Mammary epithelial cell (primary cell): ENCODE data around the gene STK11IP.

ENCODE experiments used
- EZH2 ChIP-seq: IDR thresholded peaks from 2 replicates; pipeline ENCODE4 v1.6.1; 2012; ENCODE audit warnings: low read length, inconsistent platforms, borderline replicate concordance
- TF ChIP-seq, protein P1 (sequence below), 2 donors: IDR thresholded peaks in 1 of 2; conservative IDR thresholded peaks in 1 of 2; 2 replicates each; pipeline ENCODE4 v1.5.1; 2011 to 2012; ENCODE audit warnings: inconsistent platforms in 2 of 2, low read length in 2 of 2, mild to moderate bottlenecking in 2 of 2, control low read depth in 1 of 2, low read depth in 1 of 2; ENCODE audit not compliant: insufficient read depth in 1 of 2; ENCODE audit errors: extremely low read depth in 1 of 2

GRCh38 chr2:219661955-219662395 is 64.3 kb downstream of the STK11IP start:
- no peak for TF ChIP-seq EZH2
- TF ChIP-seq, protein P1, sequence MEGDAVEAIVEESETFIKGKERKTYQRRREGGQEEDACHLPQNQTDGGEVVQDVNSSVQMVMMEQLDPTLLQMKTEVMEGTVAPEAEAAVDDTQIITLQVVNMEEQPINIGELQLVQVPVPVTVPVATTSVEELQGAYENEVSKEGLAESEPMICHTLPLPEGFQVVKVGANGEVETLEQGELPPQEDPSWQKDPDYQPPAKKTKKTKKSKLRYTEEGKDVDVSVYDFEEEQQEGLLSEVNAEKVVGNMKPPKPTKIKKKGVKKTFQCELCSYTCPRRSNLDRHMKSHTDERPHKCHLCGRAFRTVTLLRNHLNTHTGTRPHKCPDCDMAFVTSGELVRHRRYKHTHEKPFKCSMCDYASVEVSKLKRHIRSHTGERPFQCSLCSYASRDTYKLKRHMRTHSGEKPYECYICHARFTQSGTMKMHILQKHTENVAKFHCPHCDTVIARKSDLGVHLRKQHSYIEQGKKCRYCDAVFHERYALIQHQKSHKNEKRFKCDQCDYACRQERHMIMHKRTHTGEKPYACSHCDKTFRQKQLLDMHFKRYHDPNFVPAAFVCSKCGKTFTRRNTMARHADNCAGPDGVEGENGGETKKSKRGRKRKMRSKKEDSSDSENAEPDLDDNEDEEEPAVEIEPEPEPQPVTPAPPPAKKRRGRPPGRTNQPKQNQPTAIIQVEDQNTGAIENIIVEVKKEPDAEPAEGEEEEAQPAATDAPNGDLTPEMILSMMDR (conservative IDR thresholded peaks at IDR 0.05 in 1 of 2, IDR thresholded peaks at IDR 0.05 in 1 of 2; ENCODE audit: extremely low read depth in 1 of 2, insufficient read depth in 1 of 2, low read depth in 1 of 2, low read length in 2 of 2): no peak
